GM18868 (cell line): Measurements from ENCODE around the gene LRMDA.

Experiments used
- ATAC-seq: cut with Tn5 transposase; IDR thresholded peaks from one replicate; pipeline ENCODE4 v1.9.1; 2021; ENCODE audit warnings: mild to moderate bottlenecking, moderate library complexity; ENCODE audit not compliant: unreplicated experiment

Gene LRMDA

GRCh38 chr10:76000550-76000949 lies 569.1 kb downstream of the LRMDA start:
- no peak for ATAC-seq

GRCh38 chr10:76001019-76001418 lies 569.6 kb downstream of the LRMDA start:
- no peak for ATAC-seq

GRCh38 chr10:76001461-76001860 lies 570.0 kb downstream of the LRMDA start:
- ATAC-seq, result no peak

GRCh38 chr10:76002262-76002854 lies 570.9 kb downstream of the LRMDA start:
- ATAC-seq, result no peak

- ATAC-seq, result no peak
Observed at GRCh38 chr10:76007667-76008181, 576.3 kb downstream of the LRMDA start.

GRCh38 chr10:76009531-76009930 lies 578.1 kb downstream of the LRMDA start:
- ATAC-seq, result no peak

GRCh38 chr10:76010703-76011102 lies 579.3 kb downstream of the LRMDA start:
- ATAC-seq, result no peak

GRCh38 chr10:76012716-76013327 lies 581.4 kb downstream of the LRMDA start:
- no peak for ATAC-seq

GRCh38 chr10:76015245-76015644 lies 583.8 kb downstream of the LRMDA start:
- no peak for ATAC-seq

- no peak for ATAC-seq
Observed at GRCh38 chr10:76017026-76017732, 585.8 kb downstream of the LRMDA start.

- ATAC-seq, result no peak
Observed at GRCh38 chr10:76017733-76018433, 586.5 kb downstream of the LRMDA start.

GRCh38 chr10:76020630-76021029 lies 589.2 kb downstream of the LRMDA start:
- no peak for ATAC-seq

- ATAC-seq, result no peak
Observed at GRCh38 chr10:76021398-76021797, 590.0 kb downstream of the LRMDA start.

GRCh38 chr10:76022366-76022765 lies 590.9 kb downstream of the LRMDA start:
- no peak for ATAC-seq

- no peak for ATAC-seq
Observed at GRCh38 chr10:76023007-76023406, 591.6 kb downstream of the LRMDA start.

GRCh38 chr10:76024460-76025123 lies 593.2 kb downstream of the LRMDA start:
- no peak for ATAC-seq

- ATAC-seq, result no peak
Observed at GRCh38 chr10:76025124-76025477, 593.7 kb downstream of the LRMDA start.

- no peak for ATAC-seq
Observed at GRCh38 chr10:76026176-76026771, 594.9 kb downstream of the LRMDA start.

- no peak for ATAC-seq
Observed at GRCh38 chr10:76026905-76027304, 595.5 kb downstream of the LRMDA start.

GRCh38 chr10:76029782-76030181 lies 598.4 kb downstream of the LRMDA start:
- ATAC-seq, result no peak

GRCh38 chr10:76031099-76031498 lies 599.7 kb downstream of the LRMDA start:
- ATAC-seq, result no peak
